ENCODE data around the gene SCG5. TPM values are rescaled to one million over a fixed set of nuclear protein-coding genes. Genes with fewer than 3 reads are reported as not detected.

SCG5 gene
- total and polyA plus RNA-seq, 4 donors = 2.9 to 13.4 (median 10.1) TPM

DNA sequence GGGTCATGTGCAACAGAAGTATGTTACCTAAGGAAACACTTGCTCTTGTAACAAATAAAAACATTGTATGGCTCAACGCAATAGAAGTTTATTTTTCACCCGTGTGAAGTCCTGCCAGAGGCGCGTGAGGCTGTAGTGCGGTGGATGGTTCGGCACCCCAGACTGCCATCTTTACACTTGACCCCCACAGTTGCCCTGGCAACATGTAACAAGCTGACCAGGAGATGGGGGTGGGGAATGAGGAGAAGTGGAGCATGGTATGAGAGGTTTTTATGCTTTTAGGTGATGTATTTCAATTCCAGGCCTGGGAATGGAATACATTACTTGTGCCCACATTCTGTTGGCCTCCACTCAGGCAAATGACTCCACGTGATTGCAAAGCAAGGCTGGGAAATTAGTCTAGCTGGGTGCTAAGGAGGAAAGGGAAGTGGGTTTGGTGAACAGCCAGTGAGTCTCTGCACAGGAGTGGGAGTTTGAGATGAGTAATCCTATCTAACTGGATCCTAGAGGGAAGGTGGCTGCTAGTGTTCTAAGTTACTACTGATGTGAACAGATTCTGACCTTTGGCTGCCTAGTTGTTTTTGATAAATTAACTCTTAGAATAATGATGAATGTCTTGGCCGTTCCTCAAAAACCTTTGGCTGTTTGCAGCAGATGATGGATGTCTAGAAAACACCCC, 42.5 kb downstream of the SCG5 start:
- H3K9me3 ChIP-seq (ENCODE audit: control insufficient read depth in 4 of 4, low read length in 3 of 4) = no peaks in the 10 kb centered on the region
- H3K9ac ChIP-seq (ENCODE audit: low read depth in 1 of 2, low read length in 2 of 2) = no peak overlapping the region
- peaks cover 0 to 34% (median 14%) of the 10 kb centered on the region in 4 donors for H3K36me3 ChIP-seq (ENCODE audit: control insufficient read depth in 4 of 4, insufficient read depth in 3 of 4, low read depth in 1 of 4, low read length in 3 of 4)
- WGBS = 91% methylated on average over 8 of the region's 8 CpGs
- TF ChIP-seq FOXA1 (IDR thresholded peaks at IDR 0.05) (no peak), TAF1 (conservative IDR thresholded peaks at IDR 0.05) (no peak), HNF4G (IDR thresholded peaks at IDR 0.05) (no peak), RXRA (IDR thresholded peaks at IDR 0.05) (no peak), GABPA (IDR thresholded peaks at IDR 0.05 in 1 of 2, conservative IDR thresholded peaks at IDR 0.05 in 1 of 2) (no peak), FOXA2 (IDR thresholded peaks at IDR 0.05) (no peak), SP1 (IDR thresholded peaks at IDR 0.05) (no peak), JUND (IDR thresholded peaks at IDR 0.05) (no peak), HNF4A (conservative IDR thresholded peaks at IDR 0.05) (no peak), NR2F2 (IDR thresholded peaks at IDR 0.05) (no peak)
- TF ChIP-seq, protein P1, sequence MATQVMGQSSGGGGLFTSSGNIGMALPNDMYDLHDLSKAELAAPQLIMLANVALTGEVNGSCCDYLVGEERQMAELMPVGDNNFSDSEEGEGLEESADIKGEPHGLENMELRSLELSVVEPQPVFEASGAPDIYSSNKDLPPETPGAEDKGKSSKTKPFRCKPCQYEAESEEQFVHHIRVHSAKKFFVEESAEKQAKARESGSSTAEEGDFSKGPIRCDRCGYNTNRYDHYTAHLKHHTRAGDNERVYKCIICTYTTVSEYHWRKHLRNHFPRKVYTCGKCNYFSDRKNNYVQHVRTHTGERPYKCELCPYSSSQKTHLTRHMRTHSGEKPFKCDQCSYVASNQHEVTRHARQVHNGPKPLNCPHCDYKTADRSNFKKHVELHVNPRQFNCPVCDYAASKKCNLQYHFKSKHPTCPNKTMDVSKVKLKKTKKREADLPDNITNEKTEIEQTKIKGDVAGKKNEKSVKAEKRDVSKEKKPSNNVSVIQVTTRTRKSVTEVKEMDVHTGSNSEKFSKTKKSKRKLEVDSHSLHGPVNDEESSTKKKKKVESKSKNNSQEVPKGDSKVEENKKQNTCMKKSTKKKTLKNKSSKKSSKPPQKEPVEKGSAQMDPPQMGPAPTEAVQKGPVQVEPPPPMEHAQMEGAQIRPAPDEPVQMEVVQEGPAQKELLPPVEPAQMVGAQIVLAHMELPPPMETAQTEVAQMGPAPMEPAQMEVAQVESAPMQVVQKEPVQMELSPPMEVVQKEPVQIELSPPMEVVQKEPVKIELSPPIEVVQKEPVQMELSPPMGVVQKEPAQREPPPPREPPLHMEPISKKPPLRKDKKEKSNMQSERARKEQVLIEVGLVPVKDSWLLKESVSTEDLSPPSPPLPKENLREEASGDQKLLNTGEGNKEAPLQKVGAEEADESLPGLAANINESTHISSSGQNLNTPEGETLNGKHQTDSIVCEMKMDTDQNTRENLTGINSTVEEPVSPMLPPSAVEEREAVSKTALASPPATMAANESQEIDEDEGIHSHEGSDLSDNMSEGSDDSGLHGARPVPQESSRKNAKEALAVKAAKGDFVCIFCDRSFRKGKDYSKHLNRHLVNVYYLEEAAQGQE (IDR thresholded peaks at IDR 0.05) = no peak
- TF ChIP-seq, protein P2, sequence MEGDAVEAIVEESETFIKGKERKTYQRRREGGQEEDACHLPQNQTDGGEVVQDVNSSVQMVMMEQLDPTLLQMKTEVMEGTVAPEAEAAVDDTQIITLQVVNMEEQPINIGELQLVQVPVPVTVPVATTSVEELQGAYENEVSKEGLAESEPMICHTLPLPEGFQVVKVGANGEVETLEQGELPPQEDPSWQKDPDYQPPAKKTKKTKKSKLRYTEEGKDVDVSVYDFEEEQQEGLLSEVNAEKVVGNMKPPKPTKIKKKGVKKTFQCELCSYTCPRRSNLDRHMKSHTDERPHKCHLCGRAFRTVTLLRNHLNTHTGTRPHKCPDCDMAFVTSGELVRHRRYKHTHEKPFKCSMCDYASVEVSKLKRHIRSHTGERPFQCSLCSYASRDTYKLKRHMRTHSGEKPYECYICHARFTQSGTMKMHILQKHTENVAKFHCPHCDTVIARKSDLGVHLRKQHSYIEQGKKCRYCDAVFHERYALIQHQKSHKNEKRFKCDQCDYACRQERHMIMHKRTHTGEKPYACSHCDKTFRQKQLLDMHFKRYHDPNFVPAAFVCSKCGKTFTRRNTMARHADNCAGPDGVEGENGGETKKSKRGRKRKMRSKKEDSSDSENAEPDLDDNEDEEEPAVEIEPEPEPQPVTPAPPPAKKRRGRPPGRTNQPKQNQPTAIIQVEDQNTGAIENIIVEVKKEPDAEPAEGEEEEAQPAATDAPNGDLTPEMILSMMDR (IDR thresholded peaks at IDR 0.05; ENCODE audit: low read depth, low read length, missing input control) = no peak
- TF ChIP-seq, protein P3, sequence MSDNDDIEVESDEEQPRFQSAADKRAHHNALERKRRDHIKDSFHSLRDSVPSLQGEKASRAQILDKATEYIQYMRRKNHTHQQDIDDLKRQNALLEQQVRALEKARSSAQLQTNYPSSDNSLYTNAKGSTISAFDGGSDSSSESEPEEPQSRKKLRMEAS (IDR thresholded peaks at IDR 0.05) = no peak
- TF ChIP-seq, protein P4, sequence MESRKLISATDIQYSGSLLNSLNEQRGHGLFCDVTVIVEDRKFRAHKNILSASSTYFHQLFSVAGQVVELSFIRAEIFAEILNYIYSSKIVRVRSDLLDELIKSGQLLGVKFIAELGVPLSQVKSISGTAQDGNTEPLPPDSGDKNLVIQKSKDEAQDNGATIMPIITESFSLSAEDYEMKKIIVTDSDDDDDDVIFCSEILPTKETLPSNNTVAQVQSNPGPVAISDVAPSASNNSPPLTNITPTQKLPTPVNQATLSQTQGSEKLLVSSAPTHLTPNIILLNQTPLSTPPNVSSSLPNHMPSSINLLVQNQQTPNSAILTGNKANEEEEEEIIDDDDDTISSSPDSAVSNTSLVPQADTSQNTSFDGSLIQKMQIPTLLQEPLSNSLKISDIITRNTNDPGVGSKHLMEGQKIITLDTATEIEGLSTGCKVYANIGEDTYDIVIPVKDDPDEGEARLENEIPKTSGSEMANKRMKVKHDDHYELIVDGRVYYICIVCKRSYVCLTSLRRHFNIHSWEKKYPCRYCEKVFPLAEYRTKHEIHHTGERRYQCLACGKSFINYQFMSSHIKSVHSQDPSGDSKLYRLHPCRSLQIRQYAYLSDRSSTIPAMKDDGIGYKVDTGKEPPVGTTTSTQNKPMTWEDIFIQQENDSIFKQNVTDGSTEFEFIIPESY (IDR thresholded peaks at IDR 0.05) = no peak
- peaks cover 8 to 24% (median 14%) of the 10 kb centered on the region in 4 donors for H3K4me1 ChIP-seq (ENCODE audit: control insufficient read depth in 4 of 4, insufficient read depth in 4 of 4, low read length in 3 of 4)
- DNase-seq (ENCODE audit: low spot score) = no peak
- no peaks in the 10 kb centered on the region for H3K27me3 ChIP-seq (ENCODE audit: control insufficient read depth in 4 of 4, insufficient read depth in 4 of 4, low read length in 3 of 4)
- H3K27ac ChIP-seq (ENCODE audit: low read depth in 1 of 2, low read length in 2 of 2) = no peak overlapping the region
- H3K4me3 ChIP-seq (ENCODE audit: low read depth in 1 of 3, low read length in 3 of 3) = no peak overlapping the region

DNA sequence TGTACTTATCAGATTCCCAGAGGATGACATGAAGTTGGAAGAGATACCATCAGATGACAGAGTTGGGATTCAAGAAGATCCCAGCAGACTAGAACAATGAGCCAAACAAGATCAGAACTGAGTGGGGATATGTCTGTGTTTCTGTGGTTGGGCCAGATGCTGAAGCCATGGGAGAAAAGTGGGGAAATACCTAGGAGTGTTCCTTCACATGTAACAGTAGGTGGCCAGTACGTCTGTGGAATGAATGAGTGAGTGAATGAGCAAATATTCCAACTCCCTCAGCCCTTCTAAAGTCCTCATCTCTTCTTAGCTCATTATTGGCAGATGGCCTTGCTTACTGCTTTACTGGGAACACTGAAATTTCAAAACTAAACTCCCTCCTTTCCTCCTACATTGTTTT, 44.1 kb downstream of the SCG5 start:
- no peak for DNase-seq (ENCODE audit: low spot score)
- Histone ChIP-seq H3K27me3 (ENCODE audit: control insufficient read depth in 4 of 4, insufficient read depth in 4 of 4, low read length in 3 of 4) (no peaks in the 10 kb centered on the region), H3K36me3 (ENCODE audit: control insufficient read depth in 4 of 4, insufficient read depth in 3 of 4, low read depth in 1 of 4, low read length in 3 of 4) (peaks cover 0 to 34% (median 14%) of the 10 kb centered on the region in 4 donors), H3K9ac (ENCODE audit: low read depth in 1 of 2, low read length in 2 of 2) (no peak overlapping the region), H3K9me3 (ENCODE audit: control insufficient read depth in 4 of 4, low read length in 3 of 4) (no peaks in the 10 kb centered on the region), H3K4me1 (ENCODE audit: control insufficient read depth in 4 of 4, insufficient read depth in 4 of 4, low read length in 3 of 4) (peaks cover 4 to 14% (median 9%) of the 10 kb centered on the region in 4 donors), H3K4me3 (ENCODE audit: low read depth in 1 of 3, low read length in 3 of 3) (no peak overlapping the region), H3K27ac (ENCODE audit: low read depth in 1 of 2, low read length in 2 of 2) (no peak overlapping the region)
- 74% methylated on average over 1 of the region's 1 CpG for WGBS
- no peak for TF ChIP-seq HNF4G (IDR thresholded peaks at IDR 0.05)
- TF ChIP-seq FOXA1 (IDR thresholded peaks at IDR 0.05) = no peak
- no peak for TF ChIP-seq NR2F2 (IDR thresholded peaks at IDR 0.05)
- TF ChIP-seq, protein P1 (IDR thresholded peaks at IDR 0.05) = no peak
- no peak for TF ChIP-seq HNF4A (conservative IDR thresholded peaks at IDR 0.05)
- TF ChIP-seq JUND (IDR thresholded peaks at IDR 0.05) = no peak
- TF ChIP-seq FOXA2 (IDR thresholded peaks at IDR 0.05) = no peak
- TF ChIP-seq GABPA (IDR thresholded peaks at IDR 0.05 in 1 of 2, conservative IDR thresholded peaks at IDR 0.05 in 1 of 2) = no peak
- TF ChIP-seq, protein P4 (IDR thresholded peaks at IDR 0.05) = no peak
- TF ChIP-seq EGR1 (IDR thresholded peaks at IDR 0.05; ENCODE audit: low read depth in 2 of 2) = no peak

Measured in liver (tissue), 9 donors.